ENCODE results near the gene FAM13C.

- TF ChIP-seq CTCF (IDR thresholded peaks at IDR 0.05) (no peak), POLR2A (IDR thresholded peaks at IDR 0.05) (no peak), EP300 (IDR thresholded peaks at IDR 0.05) (no peak)
Observed at GRCh38 chr10:59400214-59400613, 37.9 kb upstream of the FAM13C start.

Data from tibial nerve (tissue), 4 donors.